GM10266 (cell line): ENCODE measurements around the gene ABCC4.

ENCODE experiments used
- DNase-seq: peaks from one replicate; pipeline ENCODE4 v3.0.0; 2012; ENCODE audit errors: extremely low spot score
- TF ChIP-seq, protein P1 (sequence below): IDR thresholded peaks from 2 replicates; pipeline ENCODE4 v1.5.1; 2012; ENCODE audit warnings: mild to moderate bottlenecking, low read depth; ENCODE audit not compliant: control insufficient read depth, insufficient read depth; ENCODE audit errors: missing control alignments

Gene ABCC4

DNA sequence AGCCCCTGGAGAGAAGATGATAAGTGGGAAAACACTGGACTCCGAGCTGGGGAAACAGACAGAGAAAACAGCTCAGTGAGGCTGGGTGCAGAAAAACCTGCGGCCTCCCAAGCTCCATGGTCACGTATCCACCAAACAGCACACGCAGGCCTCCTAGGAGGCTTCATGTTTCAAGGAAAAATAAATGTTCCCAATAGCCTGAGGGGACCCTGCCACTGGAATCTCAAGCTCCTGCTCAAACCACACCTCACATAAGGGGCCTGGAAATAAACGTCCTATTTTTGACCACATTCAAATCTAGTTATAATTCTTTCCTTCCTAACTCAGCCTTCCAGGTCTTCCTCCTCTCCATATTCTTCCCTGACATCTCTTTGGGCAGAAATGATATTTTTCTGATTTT lies 225.7 kb downstream of the ABCC4 start:
- no peak for DNase-seq
- TF ChIP-seq, protein P1, sequence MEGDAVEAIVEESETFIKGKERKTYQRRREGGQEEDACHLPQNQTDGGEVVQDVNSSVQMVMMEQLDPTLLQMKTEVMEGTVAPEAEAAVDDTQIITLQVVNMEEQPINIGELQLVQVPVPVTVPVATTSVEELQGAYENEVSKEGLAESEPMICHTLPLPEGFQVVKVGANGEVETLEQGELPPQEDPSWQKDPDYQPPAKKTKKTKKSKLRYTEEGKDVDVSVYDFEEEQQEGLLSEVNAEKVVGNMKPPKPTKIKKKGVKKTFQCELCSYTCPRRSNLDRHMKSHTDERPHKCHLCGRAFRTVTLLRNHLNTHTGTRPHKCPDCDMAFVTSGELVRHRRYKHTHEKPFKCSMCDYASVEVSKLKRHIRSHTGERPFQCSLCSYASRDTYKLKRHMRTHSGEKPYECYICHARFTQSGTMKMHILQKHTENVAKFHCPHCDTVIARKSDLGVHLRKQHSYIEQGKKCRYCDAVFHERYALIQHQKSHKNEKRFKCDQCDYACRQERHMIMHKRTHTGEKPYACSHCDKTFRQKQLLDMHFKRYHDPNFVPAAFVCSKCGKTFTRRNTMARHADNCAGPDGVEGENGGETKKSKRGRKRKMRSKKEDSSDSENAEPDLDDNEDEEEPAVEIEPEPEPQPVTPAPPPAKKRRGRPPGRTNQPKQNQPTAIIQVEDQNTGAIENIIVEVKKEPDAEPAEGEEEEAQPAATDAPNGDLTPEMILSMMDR: no peak

DNA sequence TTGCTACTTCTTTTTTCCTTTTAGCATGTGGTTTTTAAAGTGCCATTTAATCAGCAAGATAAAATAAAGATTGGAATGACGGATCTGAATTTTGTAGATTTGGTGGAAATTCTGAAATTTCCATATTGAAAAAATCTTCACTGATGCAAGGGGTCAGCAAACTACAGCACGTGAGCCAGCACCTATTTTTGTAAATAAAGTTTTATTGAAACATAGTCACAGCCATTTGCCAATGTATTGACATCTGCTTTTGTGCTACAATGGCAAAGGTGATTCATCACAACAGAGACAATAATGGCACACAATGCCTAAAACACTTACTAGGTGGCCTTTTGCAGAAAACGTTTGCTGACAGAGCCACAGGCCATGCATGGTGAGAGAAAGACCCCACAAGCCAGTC lies 226.4 kb downstream of the ABCC4 start:
- TF ChIP-seq, protein P1: no peak
- DNase-seq: no peak

DNA sequence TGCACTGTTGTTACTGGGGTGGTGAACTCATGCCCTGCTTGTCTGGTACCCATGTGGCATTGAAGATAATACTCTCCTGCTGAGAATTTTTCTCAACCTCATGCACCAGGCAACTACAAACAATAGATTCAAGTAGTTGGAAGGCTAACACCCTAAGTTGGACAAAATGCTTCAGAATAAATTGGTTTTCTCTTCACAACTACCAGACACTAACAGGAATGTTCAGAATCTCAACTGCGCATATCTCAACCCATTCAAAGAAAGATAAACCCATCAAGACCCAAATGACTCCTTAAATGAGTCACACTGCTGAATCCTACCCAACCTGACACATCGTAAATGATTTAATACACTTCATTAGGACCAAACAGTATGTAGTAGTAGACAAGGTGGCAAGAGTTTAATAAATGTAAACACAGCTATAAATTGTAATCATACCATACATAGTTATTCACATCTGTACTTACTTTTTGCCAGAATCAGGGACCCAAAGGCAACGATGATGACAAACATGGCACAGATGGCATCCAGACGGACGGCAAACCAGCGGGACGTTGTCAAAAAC lies 227.4 kb downstream of the ABCC4 start:
- no peak for DNase-seq
- TF ChIP-seq, protein P1: no peak

DNA sequence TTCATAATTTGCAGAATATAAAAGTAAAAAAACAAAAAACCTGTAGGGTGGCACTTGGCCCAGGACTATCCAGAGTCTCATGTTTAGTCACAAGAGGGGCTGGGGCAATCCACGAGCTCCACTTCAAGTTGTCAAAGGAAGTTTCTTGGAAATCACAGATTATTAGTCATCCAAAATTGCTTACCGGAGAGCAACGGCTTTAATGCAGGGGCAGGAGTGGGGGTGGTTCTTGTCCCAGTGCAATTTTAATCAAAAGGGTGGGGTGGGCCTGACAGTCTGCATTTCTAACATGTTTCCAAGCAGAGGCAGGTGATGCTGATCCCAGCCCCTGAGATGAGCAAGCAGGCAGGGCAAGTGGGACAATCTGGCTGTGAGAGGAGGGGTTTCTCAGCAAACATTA lies 233.9 kb downstream of the ABCC4 start:
- TF ChIP-seq, protein P1: no peak
- DNase-seq: no peak

DNA sequence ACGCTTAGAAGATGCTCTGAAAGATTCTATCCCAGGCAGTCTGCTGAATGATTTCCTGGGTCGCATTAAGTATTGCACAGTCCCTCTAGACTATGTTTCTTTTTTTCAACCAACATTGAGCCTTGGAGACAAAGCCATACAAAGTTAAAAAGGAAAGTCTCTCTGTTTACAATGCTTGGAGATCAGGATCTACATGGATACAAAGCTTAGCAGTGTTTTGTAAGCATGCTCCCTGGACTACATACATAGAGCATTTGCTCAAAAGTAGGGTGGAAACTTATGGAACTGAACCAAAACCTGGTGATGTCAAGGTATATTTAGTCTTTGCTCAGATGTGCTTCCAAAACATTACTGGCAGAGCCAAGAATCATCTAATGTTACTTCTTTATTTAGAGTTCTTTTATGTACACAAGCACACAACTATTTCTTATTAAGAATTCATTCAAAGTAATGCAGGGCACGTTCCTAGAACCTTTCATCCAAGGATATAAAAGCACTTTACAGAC lies 241.2 kb downstream of the ABCC4 start:
- no peak for DNase-seq
- TF ChIP-seq, protein P1: no peak

DNA sequence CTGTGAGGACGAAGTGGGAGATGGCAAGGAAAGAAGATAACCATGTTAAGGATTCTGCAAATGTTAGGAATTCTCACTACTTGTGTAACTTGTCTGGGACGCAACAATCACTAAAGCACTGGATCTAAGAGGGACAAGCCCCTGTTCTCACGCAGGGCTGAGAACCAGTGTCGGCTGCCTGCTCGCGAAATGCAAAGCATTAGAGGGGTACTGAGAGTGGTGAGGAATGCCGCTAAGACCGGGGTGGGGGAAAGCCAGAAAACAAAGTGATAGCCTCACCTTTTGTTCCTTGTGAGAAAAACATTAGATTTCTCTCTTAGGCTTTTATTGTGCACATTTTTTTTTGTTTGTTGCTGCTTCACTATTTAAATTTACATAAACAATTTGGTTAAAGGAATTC lies 241.9 kb downstream of the ABCC4 start:
- TF ChIP-seq, protein P1: no peak
- no peak for DNase-seq

DNA sequence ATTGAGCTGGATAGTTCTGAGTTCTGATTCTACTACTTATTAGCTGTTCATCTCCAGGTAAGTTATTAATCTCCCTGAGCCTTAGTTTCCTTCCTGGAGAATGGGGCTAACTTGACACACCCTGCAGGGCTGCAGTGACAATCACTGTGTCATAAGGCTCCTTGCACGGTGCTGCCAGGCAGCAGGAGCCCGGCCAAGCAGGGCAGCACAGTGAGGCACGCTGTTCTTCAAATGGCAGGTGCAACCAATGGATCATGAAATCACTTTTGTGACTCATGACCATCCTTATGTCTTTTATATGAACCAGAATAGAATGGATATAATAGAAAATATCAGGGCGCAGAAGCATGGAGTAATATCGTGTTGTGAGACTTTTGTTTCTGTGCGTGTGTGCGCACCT lies 242.6 kb downstream of the ABCC4 start:
- TF ChIP-seq, protein P1: no peak
- DNase-seq: no peak
